ENCODE results near the gene ZNF343.

GRCh38 chr20:2521369-2522305 is 12.9 kb upstream of the ZNF343 start:
- TF ChIP-seq EP300 (IDR thresholded peaks at IDR 0.05) = no peak
- peak; percentile 35 to 87 (median 52) for TF ChIP-seq CTCF (IDR thresholded peaks at IDR 0.05)
- TF ChIP-seq POLR2A (IDR thresholded peaks at IDR 0.05) = no peak

Data from upper lobe of left lung (tissue), 4 donors.